HUDEP-2 (cell line): ENCODE measurements around the gene KLRK1.
"Not testable (repeated sequence)": the region's sequence is repeated elsewhere in the genome, so short reads cannot be mapped to it uniquely, and the experiment has no call there.

Experiments used
- DNase-seq, 76 experiments: peaks; one replicate each; lab custom pipeline; 2025; ENCODE audit not compliant: unreplicated experiment in 76 of 76; lab: John Stamatoyannopoulos, UW

KLRK1 gene

GRCh38 chr12:10363914-10364814, 25.7 kb downstream of the KLRK1 start:
- DNase-seq: peak in 19 of 76 experiments; percentile 1 to 51 (median 18)

- DNase-seq: no peak
Observed at GRCh38 chr12:10363658-10363913, 26.3 kb downstream of the KLRK1 start.

GRCh38 chr12:10362828-10363657, 26.8 kb downstream of the KLRK1 start:
- DNase-seq: no peak

GRCh38 chr12:10362325-10362724, 27.5 kb downstream of the KLRK1 start:
- DNase-seq: no peak

- DNase-seq: no peak
Observed at GRCh38 chr12:10361622-10362021, 28.2 kb downstream of the KLRK1 start.

GRCh38 chr12:10361084-10361483, 28.8 kb downstream of the KLRK1 start:
- no peak for DNase-seq

GRCh38 chr12:10358969-10359368, 30.9 kb downstream of the KLRK1 start:
- DNase-seq: no peak

- no peak for DNase-seq
Observed at GRCh38 chr12:10358131-10358530, 31.7 kb downstream of the KLRK1 start.

DNA sequence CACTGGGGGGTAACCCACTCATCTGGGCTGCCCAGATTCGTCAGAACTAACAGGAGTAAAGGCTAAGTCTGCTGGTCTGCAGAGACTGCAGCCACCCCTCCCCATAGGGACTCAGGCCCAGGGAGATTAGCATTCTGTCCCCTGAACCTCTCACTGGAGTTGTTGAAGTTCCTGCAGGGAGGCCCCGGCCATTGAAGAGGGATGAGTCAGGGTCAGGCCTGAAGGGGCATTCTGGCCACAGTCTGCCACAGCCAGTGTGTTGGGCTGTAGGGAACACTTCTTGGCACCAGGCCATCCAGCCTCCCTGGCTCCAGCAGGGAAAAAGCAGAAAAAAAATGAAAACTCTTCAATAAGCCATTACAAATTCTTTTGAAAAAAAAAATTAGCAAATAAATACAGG, 35.3 kb downstream of the KLRK1 start:
- no peak for DNase-seq

GRCh38 chr12:10354071-10354470, 35.8 kb downstream of the KLRK1 start:
- no peak for DNase-seq

GRCh38 chr12:10351457-10351856, 38.4 kb downstream of the KLRK1 start:
- DNase-seq: not testable (repeated sequence)

DNA sequence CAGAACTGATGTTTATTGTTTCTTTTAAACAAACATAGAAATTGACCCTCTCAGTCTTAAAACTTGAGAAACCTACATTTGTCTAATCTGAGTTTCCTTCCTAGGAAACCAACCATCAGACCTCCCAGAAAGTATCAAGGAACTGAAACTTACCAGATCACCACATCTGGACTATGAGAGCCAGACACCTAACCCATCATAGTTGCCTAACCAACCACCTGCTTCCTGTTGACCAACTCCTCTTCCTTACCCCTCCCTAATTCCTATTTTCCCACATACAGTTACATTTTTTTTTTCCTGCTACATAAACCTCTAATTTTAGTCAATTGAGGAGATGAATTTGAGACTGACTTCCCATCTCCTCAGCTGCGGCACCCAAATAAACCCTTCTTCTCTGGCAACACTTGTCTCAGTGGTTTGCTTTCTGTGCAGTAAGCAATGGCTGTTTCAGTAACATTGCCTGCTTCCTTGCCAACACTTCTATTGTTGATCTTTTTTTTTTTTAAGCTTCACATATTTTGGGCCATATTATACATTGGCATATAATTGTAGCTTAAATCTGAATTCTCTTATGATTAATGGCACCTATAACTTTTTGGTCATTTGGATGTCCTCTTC, 47.8 kb downstream of the KLRK1 start:
- no peak for DNase-seq

GRCh38 chr12:10340946-10341345, 48.9 kb downstream of the KLRK1 start:
- DNase-seq: not testable (repeated sequence)

DNA sequence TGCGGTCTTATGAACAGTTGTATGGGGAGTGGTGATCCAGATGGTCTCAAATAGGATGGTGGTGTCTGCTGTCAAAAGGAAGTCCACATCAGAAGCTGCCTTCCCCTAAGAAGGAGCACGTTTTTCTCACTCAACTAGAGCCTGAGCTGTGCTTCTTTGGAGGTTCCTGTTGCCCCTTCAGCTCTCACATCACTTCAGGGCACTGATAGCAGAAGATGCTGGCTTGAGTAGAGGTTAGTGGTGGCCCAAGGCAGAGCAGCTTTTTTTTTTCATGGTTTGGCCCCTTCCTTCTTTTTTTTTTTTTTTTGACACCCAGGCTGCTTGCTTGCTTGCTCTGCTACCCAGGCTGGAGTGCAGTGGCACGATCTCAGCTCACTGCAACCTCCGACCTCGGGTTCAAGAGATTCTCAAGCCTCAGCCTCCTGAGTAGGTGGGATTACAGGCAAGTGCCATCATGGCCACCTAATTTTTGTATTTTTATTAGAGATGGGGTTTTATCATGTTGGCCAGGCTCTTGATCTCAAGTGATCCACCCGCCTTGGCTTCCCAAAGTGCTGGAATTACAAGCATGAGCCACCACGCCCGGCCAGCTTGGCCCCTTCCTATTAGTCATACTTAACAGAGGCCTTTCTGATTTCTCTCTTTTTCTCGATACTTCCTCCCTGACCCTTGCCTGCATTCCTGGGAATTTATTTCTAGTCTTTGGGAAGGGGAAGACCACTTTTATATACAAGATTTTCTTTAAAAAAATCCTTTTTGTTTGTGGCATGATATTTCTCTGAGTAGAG, 50.6 kb downstream of the KLRK1 start:
- DNase-seq: no peak

DNA sequence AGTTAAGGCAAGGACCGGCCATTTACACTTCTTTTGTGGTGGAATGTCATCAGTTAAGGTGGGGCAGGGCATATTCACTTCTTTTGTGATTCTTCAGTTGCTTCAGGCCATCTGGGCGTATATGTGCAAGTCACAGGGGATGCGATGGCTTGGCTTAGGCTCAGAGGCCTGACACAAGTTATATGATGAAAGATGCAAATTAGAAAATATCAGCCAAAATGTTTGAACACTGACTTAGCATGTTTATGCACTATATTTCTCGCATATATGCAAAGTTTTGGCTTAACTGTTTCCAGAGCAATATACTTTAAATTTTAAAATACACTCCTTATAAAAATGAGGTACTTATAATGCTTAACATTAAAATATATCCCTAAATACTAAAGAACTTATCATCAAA, 51.4 kb downstream of the KLRK1 start:
- not testable (repeated sequence) for DNase-seq

DNA sequence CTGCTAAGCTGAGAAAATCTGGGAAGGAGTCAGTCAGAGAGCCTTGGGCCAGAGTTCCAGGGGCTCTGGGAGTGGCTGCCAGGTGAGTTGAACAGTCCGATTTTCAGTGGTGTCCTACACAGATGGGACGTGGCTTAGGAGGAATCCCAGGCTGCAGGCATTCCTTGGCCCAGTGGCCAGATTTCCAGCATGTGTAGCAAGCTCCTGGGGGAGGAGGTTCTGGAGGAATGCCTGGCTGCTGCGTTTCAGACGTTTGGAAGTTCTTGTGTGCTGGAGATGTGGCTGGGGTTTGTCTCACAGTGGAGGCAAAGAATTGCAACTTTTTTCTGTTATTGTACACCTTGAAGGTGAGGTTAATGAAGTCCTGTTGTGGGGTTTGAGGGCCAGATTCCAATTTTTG, 53.6 kb downstream of the KLRK1 start:
- not testable (repeated sequence) for DNase-seq

- DNase-seq: peak in 12 of 76 experiments; percentile 0 to 38 (median 14)
Observed at GRCh38 chr12:10331642-10332239, 58.1 kb downstream of the KLRK1 start.

- DNase-seq: not testable (repeated sequence)
Observed at GRCh38 chr12:10328691-10329090, 61.1 kb downstream of the KLRK1 start.
